ENCODE measurements around the gene CYP26B1. TPM values are rescaled to one million over a fixed set of nuclear protein-coding genes. Genes with fewer than 3 reads are reported as not detected.

CYP26B1 gene
- total RNA-seq, 2 experiments from 2014 or later = not detected

DNA sequence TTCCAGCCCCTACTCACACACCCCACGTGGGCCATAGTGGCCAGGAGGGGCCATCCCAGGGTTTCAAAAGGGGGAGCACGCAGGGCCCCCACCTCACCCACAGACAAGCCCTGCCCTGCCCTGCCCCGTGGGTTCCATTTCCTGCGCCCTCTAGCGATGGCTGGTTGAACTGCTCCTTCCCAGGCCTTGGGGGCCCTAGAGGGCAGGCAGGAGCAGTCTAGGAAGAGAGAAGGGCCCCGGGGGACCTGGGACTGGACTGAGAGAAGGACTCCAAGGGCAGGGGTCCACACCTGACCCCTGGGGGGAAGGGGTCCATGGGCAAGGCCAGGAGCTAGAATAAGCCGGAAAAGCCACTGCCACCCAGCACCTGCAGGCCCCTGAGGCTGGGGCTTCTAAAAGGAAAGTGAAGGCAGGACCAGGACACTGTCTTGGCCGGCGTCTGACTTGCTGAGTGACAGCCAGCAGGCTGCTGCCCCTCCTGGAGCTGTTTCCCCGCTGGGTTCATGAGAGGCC lies 10.1 kb downstream of the CYP26B1 start:
- no peak for TF ChIP-seq EZH2phosphoT487 (IDR thresholded peaks at IDR 0.05; ENCODE audit: borderline replicate concordance, low read depth, low read length)
- TF ChIP-seq, protein P1, sequence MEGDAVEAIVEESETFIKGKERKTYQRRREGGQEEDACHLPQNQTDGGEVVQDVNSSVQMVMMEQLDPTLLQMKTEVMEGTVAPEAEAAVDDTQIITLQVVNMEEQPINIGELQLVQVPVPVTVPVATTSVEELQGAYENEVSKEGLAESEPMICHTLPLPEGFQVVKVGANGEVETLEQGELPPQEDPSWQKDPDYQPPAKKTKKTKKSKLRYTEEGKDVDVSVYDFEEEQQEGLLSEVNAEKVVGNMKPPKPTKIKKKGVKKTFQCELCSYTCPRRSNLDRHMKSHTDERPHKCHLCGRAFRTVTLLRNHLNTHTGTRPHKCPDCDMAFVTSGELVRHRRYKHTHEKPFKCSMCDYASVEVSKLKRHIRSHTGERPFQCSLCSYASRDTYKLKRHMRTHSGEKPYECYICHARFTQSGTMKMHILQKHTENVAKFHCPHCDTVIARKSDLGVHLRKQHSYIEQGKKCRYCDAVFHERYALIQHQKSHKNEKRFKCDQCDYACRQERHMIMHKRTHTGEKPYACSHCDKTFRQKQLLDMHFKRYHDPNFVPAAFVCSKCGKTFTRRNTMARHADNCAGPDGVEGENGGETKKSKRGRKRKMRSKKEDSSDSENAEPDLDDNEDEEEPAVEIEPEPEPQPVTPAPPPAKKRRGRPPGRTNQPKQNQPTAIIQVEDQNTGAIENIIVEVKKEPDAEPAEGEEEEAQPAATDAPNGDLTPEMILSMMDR (conservative IDR thresholded peaks at IDR 0.05; ENCODE audit: low read length) = peak; percentile 88
- no peaks in the 10 kb centered on the region for H4K20me1 ChIP-seq (ENCODE audit: insufficient read depth, low read length)
- CTCF ChIA-PET (ENCODE audit: unreplicated experiment) = no interaction called here
- POLR2A ChIA-PET = no interaction called here
- BruUV-seq (replicated peaks) = no TSS peak
- no peaks in the 10 kb centered on the region for H3K9me2 ChIP-seq (ENCODE audit: insufficient read depth, low read length)
- no peaks in the 10 kb centered on the region for H3K79me2 ChIP-seq (ENCODE audit: insufficient read depth, low read depth, low read length)
- intact Hi-C loops (cut with micrococcal nuclease; ENCODE audit: unreplicated experiment) = loop anchor here (5.0 kb wide), 2 partner anchors 215 to 590 kb away; no protein-coding TSS in a partner anchor
- H2AFZ ChIP-seq (ENCODE audit: low read length) = no peak overlapping the region
- H3K4me1 ChIP-seq (ENCODE audit: insufficient read depth, low read length, poor library complexity, severe bottlenecking) = no peaks in the 10 kb centered on the region
- no peaks in the 10 kb centered on the region for H3K36me3 ChIP-seq (ENCODE audit: insufficient read depth, low read length)
- DNase-seq (ENCODE audit: low spot score) = peak; percentile 51
- no peaks in the 10 kb centered on the region for H3K9me3 ChIP-seq (ENCODE audit: low read length)
- no peak overlapping the region for H3K27ac ChIP-seq (ENCODE audit: low read depth, low read length, poor library complexity, severe bottlenecking)
- no peak overlapping the region for H3K4me3 ChIP-seq (ENCODE audit: low read depth, low read length, poor library complexity, severe bottlenecking)
- no peak overlapping the region for H3K4me2 ChIP-seq (ENCODE audit: low read length)

DNA sequence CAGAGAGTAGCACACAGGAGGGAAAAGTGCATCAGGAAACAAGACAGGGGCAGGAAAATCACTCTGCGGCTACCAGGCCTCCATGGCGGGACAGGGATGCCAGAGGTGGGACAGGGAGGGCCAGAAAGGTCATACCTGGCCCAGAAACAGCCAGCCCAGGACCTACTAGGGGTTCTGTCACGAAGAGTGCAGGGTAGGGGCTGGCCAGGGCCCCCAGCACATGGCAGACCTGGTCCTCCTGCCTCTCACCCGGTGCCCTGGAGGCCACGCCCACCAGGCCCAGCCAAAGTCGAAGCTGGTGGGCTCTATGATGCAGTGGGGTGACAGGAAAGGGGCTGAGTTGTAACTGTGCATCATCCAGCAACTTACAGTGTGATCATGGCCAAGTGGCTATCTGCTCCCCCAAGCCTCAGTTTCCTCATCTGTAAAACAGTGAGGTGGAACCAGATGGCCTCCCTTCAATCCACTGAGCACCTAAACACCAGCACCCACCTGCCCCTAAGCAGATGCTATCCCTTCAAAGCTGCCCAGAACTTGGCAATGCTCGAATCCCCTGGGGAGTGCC lies 10.6 kb downstream of the CYP26B1 start:
- H3K9me2 ChIP-seq (ENCODE audit: insufficient read depth, low read length) = no peaks in the 10 kb centered on the region
- no peaks in the 10 kb centered on the region for H3K9me3 ChIP-seq (ENCODE audit: low read length)
- no peaks in the 10 kb centered on the region for H4K20me1 ChIP-seq (ENCODE audit: insufficient read depth, low read length)
- ChIA-PET POLR2A (no interaction called here), CTCF (ENCODE audit: unreplicated experiment) (no interaction called here)
- TF ChIP-seq, protein P1 (conservative IDR thresholded peaks at IDR 0.05; ENCODE audit: low read length) = no peak
- TF ChIP-seq EZH2phosphoT487 (IDR thresholded peaks at IDR 0.05; ENCODE audit: borderline replicate concordance, low read depth, low read length) = no peak
- H2AFZ ChIP-seq (ENCODE audit: low read length) = no peak overlapping the region
- no peaks in the 10 kb centered on the region for H3K36me3 ChIP-seq (ENCODE audit: insufficient read depth, low read length)
- no peaks in the 10 kb centered on the region for H3K4me1 ChIP-seq (ENCODE audit: insufficient read depth, low read length, poor library complexity, severe bottlenecking)
- H3K27ac ChIP-seq (ENCODE audit: low read depth, low read length, poor library complexity, severe bottlenecking) = no peak overlapping the region
- H3K4me2 ChIP-seq (ENCODE audit: low read length) = no peak overlapping the region
- H3K79me2 ChIP-seq (ENCODE audit: insufficient read depth, low read depth, low read length) = no peaks in the 10 kb centered on the region
- BruUV-seq (replicated peaks) = no TSS peak
- intact Hi-C loops (cut with micrococcal nuclease; ENCODE audit: unreplicated experiment) = loop anchor here (5.0 kb wide), 2 partner anchors 215 to 590 kb away; no protein-coding TSS in a partner anchor
- no peak for DNase-seq (ENCODE audit: low spot score)
- no peak overlapping the region for H3K4me3 ChIP-seq (ENCODE audit: low read depth, low read length, poor library complexity, severe bottlenecking)

DNA sequence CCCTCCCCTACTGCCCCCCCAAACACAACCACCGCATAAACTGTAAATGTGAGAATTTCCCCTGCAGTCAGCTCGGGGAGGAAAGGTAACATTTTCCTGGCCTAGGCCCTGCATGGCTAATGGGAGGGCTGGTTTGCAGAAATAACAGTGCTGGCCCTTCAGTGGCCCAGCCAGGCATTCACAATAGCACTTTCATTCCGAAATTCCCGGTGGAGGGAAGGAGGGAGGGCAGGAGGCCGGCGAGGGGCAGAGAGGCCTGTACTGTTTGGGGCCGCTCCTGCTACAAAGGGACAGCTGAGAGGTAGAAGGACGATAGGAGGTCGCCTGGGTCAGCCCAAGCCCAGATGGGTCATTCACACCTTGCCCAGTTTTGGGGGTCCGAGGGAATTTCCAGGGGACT lies 11.3 kb downstream of the CYP26B1 start:
- Histone ChIP-seq H3K27ac (ENCODE audit: low read depth, low read length, poor library complexity, severe bottlenecking) (no peak overlapping the region), H3K36me3 (ENCODE audit: insufficient read depth, low read length) (no peaks in the 10 kb centered on the region), H3K4me1 (ENCODE audit: insufficient read depth, low read length, poor library complexity, severe bottlenecking) (no peaks in the 10 kb centered on the region), H3K9me2 (ENCODE audit: insufficient read depth, low read length) (no peaks in the 10 kb centered on the region), H3K4me3 (ENCODE audit: low read depth, low read length, poor library complexity, severe bottlenecking) (no peak overlapping the region), H3K9me3 (ENCODE audit: low read length) (no peaks in the 10 kb centered on the region), H4K20me1 (ENCODE audit: insufficient read depth, low read length) (no peaks in the 10 kb centered on the region), H2AFZ (ENCODE audit: low read length) (no peak overlapping the region), H3K4me2 (ENCODE audit: low read length) (no peak overlapping the region), H3K79me2 (ENCODE audit: insufficient read depth, low read depth, low read length) (no peaks in the 10 kb centered on the region)
- POLR2A ChIA-PET = no interaction called here
- BruUV-seq (replicated peaks) = no TSS peak
- TF ChIP-seq EZH2phosphoT487 (IDR thresholded peaks at IDR 0.05; ENCODE audit: borderline replicate concordance, low read depth, low read length) = no peak
- CTCF ChIA-PET (ENCODE audit: unreplicated experiment) = interaction anchor here (0.7 kb wide), 1 partner anchor 597 kb away, joined by 5 read pairs; no protein-coding TSS in a partner anchor
- no peak for DNase-seq (ENCODE audit: low spot score)
- intact Hi-C loops (cut with micrococcal nuclease; ENCODE audit: unreplicated experiment) = loop anchor here (5.0 kb wide), 2 partner anchors 214 to 589 kb away; no protein-coding TSS in a partner anchor

Data from OCI-LY7 (cell line).